Measurements from ENCODE around the gene SMKR1. TPM values are rescaled to one million over a fixed set of nuclear protein-coding genes. Genes with fewer than 3 reads are reported as not detected.
A peak's percentile ranks its signal among the peaks of the same experiment; 100 is the strongest.

SMKR1 gene
- total RNA-seq, 2 donors from 2014 or later: 0.55 to 0.97 TPM

- no peak for TF ChIP-seq CTCF (conservative IDR thresholded peaks at IDR 0.05)
- Mint-ChIP-seq H3K36me3 (ENCODE audit: low read depth) (no peaks in the 10 kb centered on the region), H3K4me1 (no peaks in the 10 kb centered on the region), H3K27me3 (ENCODE audit: insufficient read depth) (peaks cover 2% of the 10 kb centered on the region), H3K27ac (no peak overlapping the region), H3K9me3 (no peaks in the 10 kb centered on the region), H3K4me3 (no peak overlapping the region)
- H3K9me3 ChIP-seq (ENCODE audit: control insufficient read depth, low read length): no peaks in the 10 kb centered on the region
- H3K27ac ChIP-seq (ENCODE audit: low read depth, low read length): no peak overlapping the region
- H3K4me3 ChIP-seq (ENCODE audit: low read length): no peak overlapping the region
- no peak overlapping the region for H3K9ac ChIP-seq (ENCODE audit: extremely low read depth, low read length, poor library complexity, severe bottlenecking)
- WGBS, 2 experiments (ENCODE audit: insufficient coverage in 1 of 2, insufficient read length in 1 of 2): 91% methylated on average over 4 of the region's 5 CpGs
- no peaks in the 10 kb centered on the region for H3K27me3 ChIP-seq (ENCODE audit: control insufficient read depth, insufficient read depth, low read length, poor library complexity, severe bottlenecking)
- H3K36me3 ChIP-seq (ENCODE audit: control insufficient read depth, insufficient read depth, low read length): no peaks in the 10 kb centered on the region
- DNase-seq: no peak
- H3K4me1 ChIP-seq (ENCODE audit: control insufficient read depth, insufficient read depth, low read length): no peaks in the 10 kb centered on the region
Observed at GRCh38 chr7:129544700-129545099, 42.4 kb downstream of the SMKR1 start.

GRCh38 chr7:129550693-129551360, 48.5 kb downstream of the SMKR1 start:
- H3K9me3 Mint-ChIP-seq: no peaks in the 10 kb centered on the region
- TF ChIP-seq CTCF (conservative IDR thresholded peaks at IDR 0.05): no peak
- WGBS, 2 experiments (ENCODE audit: insufficient coverage in 1 of 2, insufficient read length in 1 of 2): 94 to 96% methylated on average over 10 to 13 of the region's 13 CpGs
- H3K27me3 Mint-ChIP-seq (ENCODE audit: insufficient read depth): no peaks in the 10 kb centered on the region
- DNase-seq: peak; percentile 51
- H3K27ac Mint-ChIP-seq: no peak overlapping the region
- no peak overlapping the region for H3K9ac ChIP-seq (ENCODE audit: extremely low read depth, low read length, poor library complexity, severe bottlenecking)
- H3K36me3 Mint-ChIP-seq (ENCODE audit: low read depth): no peaks in the 10 kb centered on the region
- H3K27ac ChIP-seq (ENCODE audit: low read depth, low read length): no peak overlapping the region
- no peak overlapping the region for H3K4me3 ChIP-seq (ENCODE audit: low read length)
- H3K4me1 Mint-ChIP-seq: no peaks in the 10 kb centered on the region
- H3K36me3 ChIP-seq (ENCODE audit: control insufficient read depth, insufficient read depth, low read length): no peaks in the 10 kb centered on the region
- no peaks in the 10 kb centered on the region for H3K4me1 ChIP-seq (ENCODE audit: control insufficient read depth, insufficient read depth, low read length)
- H3K27me3 ChIP-seq (ENCODE audit: control insufficient read depth, insufficient read depth, low read length, poor library complexity, severe bottlenecking): no peaks in the 10 kb centered on the region
- H3K4me3 Mint-ChIP-seq: no peak overlapping the region
- H3K9me3 ChIP-seq (ENCODE audit: control insufficient read depth, low read length): no peaks in the 10 kb centered on the region

- Mint-ChIP-seq H3K36me3 (ENCODE audit: low read depth) (no peaks in the 10 kb centered on the region), H3K9me3 (no peaks in the 10 kb centered on the region), H3K4me1 (peaks cover 8% of the 10 kb centered on the region), H3K4me3 (no peak overlapping the region), H3K27ac (no peak overlapping the region), H3K27me3 (ENCODE audit: insufficient read depth) (no peaks in the 10 kb centered on the region)
- Histone ChIP-seq H3K4me3 (ENCODE audit: low read length) (no peak overlapping the region), H3K9ac (ENCODE audit: extremely low read depth, low read length, poor library complexity, severe bottlenecking) (no peak overlapping the region), H3K27me3 (ENCODE audit: control insufficient read depth, insufficient read depth, low read length, poor library complexity, severe bottlenecking) (no peaks in the 10 kb centered on the region), H3K4me1 (ENCODE audit: control insufficient read depth, insufficient read depth, low read length) (no peaks in the 10 kb centered on the region), H3K9me3 (ENCODE audit: control insufficient read depth, low read length) (no peaks in the 10 kb centered on the region), H3K27ac (ENCODE audit: low read depth, low read length) (peak overlapping the region; percentile 44), H3K36me3 (ENCODE audit: control insufficient read depth, insufficient read depth, low read length) (no peaks in the 10 kb centered on the region)
- no peak for TF ChIP-seq CTCF (conservative IDR thresholded peaks at IDR 0.05)
- 92% methylated on average over 6 to 13 of the region's 13 CpGs for WGBS, 2 experiments (ENCODE audit: insufficient coverage in 1 of 2, insufficient read length in 1 of 2)
- DNase-seq: no peak
Observed at GRCh38 chr7:129553899-129554461, 51.6 kb downstream of the SMKR1 start.

Measured in endodermal cell (in vitro differentiated cells).